GM12878 (cell line): Measurements from ENCODE around the gene ERN1. TPM values are rescaled to one million over a fixed set of nuclear protein-coding genes. Genes with fewer than 3 reads are reported as not detected.

Experiments
- ATAC-seq: fragments of 200-7000 bp; cut with Tn5 transposase; 3 replicates; pipeline ENCODE4 v1.9.1; 2020; ENCODE audit warnings: mild to moderate bottlenecking, moderate library complexity
- BruUV-seq: library from RNA; stranded (reverse); fragments of 400-500 nt; replicated peaks from 2 replicates; lab custom pipeline; 2021; lab: Mats Ljungman, UMichigan
- CTCF ChIA-PET: fragments of 300-600 bp; sonication (Branson Sonifier 250); formaldehyde crosslinking; extraction: SDS; loops from one replicate; lab custom pipeline; 2021; ENCODE audit warnings: inconsistent platforms; lab: Yijun Ruan, JAX
- POLR2A ChIA-PET: fragments of 350-600 bp; formaldehyde crosslinking; extraction: SDS; loops from one replicate; lab custom pipeline; 2021; ENCODE audit warnings: inconsistent platforms; lab: Charles Lee
- RAD21 ChIA-PET: fragments of 300-600 bp; sonication (Branson Sonifier 250); formaldehyde crosslinking; loops from one replicate; lab custom pipeline; 2023; ENCODE audit warnings: antibody characterized with exemption; ENCODE audit not compliant: unreplicated experiment; lab: Charles Lee
- SMC1A ChIA-PET: fragments of 300-600 bp; sonication (Branson Sonifier 250); formaldehyde crosslinking; loops from one replicate; lab custom pipeline; 2023; ENCODE audit not compliant: unreplicated experiment, uncharacterized antibody; lab: Charles Lee
- DNase-seq: peaks from one replicate; pipeline ENCODE4 v3.0.0-alpha.2; 2011; ENCODE audit warnings: low read depth, low spot score
- FAIRE-seq: peaks from 3 replicates; lab custom pipeline; 2011; peaks lifted over from hg19 to GRCh38; lab: Jason Lieb, UNC
- H2AFZ ChIP-seq: 2 replicates; pipeline ENCODE4 v1.6.0; 2011; ENCODE audit warnings: low read depth, low read length, control low read depth; ENCODE audit not compliant: control insufficient read depth
- H3K27ac ChIP-seq: 2 replicates; pipeline ENCODE4 v1.5.1; 2011; ENCODE audit warnings: control low read depth; ENCODE audit not compliant: control insufficient read depth, insufficient read depth
- H3K27me3 ChIP-seq, 2 experiments: replicated peaks in 1 of 2; 2 replicates each; pipeline versions ENCODE4 v1.6.0 to v1.6.1; 2011; ENCODE audit warnings: low read length in 1 of 2; ENCODE audit not compliant: control insufficient read depth in 2 of 2, insufficient read depth in 2 of 2
- H3K36me3 ChIP-seq, 2 experiments: 2 replicates each; pipeline ENCODE4 v1.5.1; 2011; ENCODE audit warnings: low read length in 1 of 2; ENCODE audit not compliant: control insufficient read depth in 2 of 2, insufficient read depth in 2 of 2
- H3K4me1 ChIP-seq: 2 replicates; pipeline ENCODE4 v1.6.1; 2011; ENCODE audit warnings: mild to moderate bottlenecking, low read length, moderate library complexity, mixed read lengths; ENCODE audit not compliant: control insufficient read depth, insufficient read depth
- H3K4me2 ChIP-seq: 2 replicates; pipeline ENCODE4 v1.6.0; 2011; ENCODE audit warnings: control low read depth; ENCODE audit not compliant: control insufficient read depth, insufficient read depth
- H3K4me3 ChIP-seq: fragments of 200-600 bp; sonication (generic); 2 replicates; pipeline ENCODE4 v1.5.1; 2016
- H3K79me2 ChIP-seq: 2 replicates; pipeline ENCODE4 v1.6.0; 2011; ENCODE audit warnings: low read length; ENCODE audit not compliant: control insufficient read depth, insufficient read depth
- H3K9ac ChIP-seq: 2 replicates; pipeline ENCODE4 v1.8.0; 2011; ENCODE audit warnings: low read length, control low read depth, mixed read lengths; ENCODE audit not compliant: control insufficient read depth, insufficient read depth
- H3K9me3 ChIP-seq: replicated peaks from 3 replicates; pipeline ENCODE4 v1.5.1; 2011; ENCODE audit warnings: mild to moderate bottlenecking, low read length; ENCODE audit not compliant: control insufficient read depth, insufficient read depth
- H4K20me1 ChIP-seq: 2 replicates; pipeline ENCODE4 v1.6.0; 2011; ENCODE audit not compliant: control insufficient read depth, insufficient read depth
- ATF2 ChIP-seq: IDR thresholded peaks from 2 replicates; pipeline ENCODE4 v1.6.1; 2012; ENCODE audit warnings: low read length, inconsistent platforms
- ETV6 ChIP-seq, 2 experiments: fragments of 450-650 bp in 1 of 2; IDR thresholded peaks in 1 of 2; conservative IDR thresholded peaks in 1 of 2; 2 replicates each; pipeline ENCODE4 v1.6.1; 2014; ENCODE audit warnings: antibody characterized with exemption in 1 of 2, borderline replicate concordance in 1 of 2, low read depth in 1 of 2, mild to moderate bottlenecking in 1 of 2, moderate library complexity in 1 of 2
- SP1 ChIP-seq: IDR thresholded peaks from one replicate; pipeline ENCODE4 v1.6.1; 2011; ENCODE audit warnings: low read depth, low read length
- WGBS: methylation state at CpG from one replicate; pipeline ENCODE4 v1.1.6; 2016; ENCODE audit warnings: low lambda C conversion rate; ENCODE audit not compliant: insufficient replicate concordance, insufficient coverage; ENCODE audit errors: missing lambda C conversion rate; 5-methylcytosine and 5-hydroxymethylcytosine counted together
- in situ Hi-C: fragments of 300-500 bp; cut with MboI; formaldehyde crosslinking; loops from 9 replicates; pipeline ENCODE4 v1.14.3; 2018; ENCODE audit warnings: mixed read lengths
- intact Hi-C: fragments of 100-400 bp; cut with micrococcal nuclease; formaldehyde crosslinking; loops from one replicate; pipeline ENCODE4 v1.14.2; 2022; ENCODE audit not compliant: unreplicated experiment
- polyA plus RNA-seq, 11 experiments: library from polyadenylated mRNA; depleted of rRNA in 4 of 11; unstranded in 6 of 11; stranded (reverse) in 5 of 11; fragments of >200 nt; fragmentation: Nextera tagmentation in 4 of 11; fragmentation: Illumina TruSeq in 1 of 11; extraction: Ambion mirVana in 4 of 11; extraction: Trizol in 1 of 11; gene quantifications; 1 replicate in 1 of 11; 2 replicates in 10 of 11; pipeline versions ENCODE4 v1.2.1 to v1.2.3, GENCODE V29; 2011 to 2016; ENCODE audit warnings: inconsistent platforms in 2 of 11, missing spikeins in 2 of 11, low read depth in 1 of 11
- total RNA-seq, 4 experiments: library from RNA; depleted of rRNA in 3 of 4; stranded (reverse); fragments of >200 nt in 3 of 4; fragmentation: Illumina TruSeq in 1 of 4; extraction: Trizol in 1 of 4; gene quantifications; 2 replicates each; pipeline versions ENCODE4 v1.2.1 to v1.2.3, GENCODE V29; 2013 to 2021

Gene ERN1
- total and polyA plus RNA-seq, 10 of the 15 experiments (the other 5 are each of a cell fraction or from before 2014, with no cell fraction given), result 2.6 to 19.2 (median 7.6) TPM

GRCh38 chr17:64178011-64178825, 48.3 kb upstream of the ERN1 start:
- DNase-seq, result no peak
- SMC1A ChIA-PET, result interaction anchor here (1.4 to 1.5 kb wide), 2 partner anchors 11 to 18 kb away, joined by 3 to 5 read pairs; no protein-coding TSS in a partner anchor
- FAIRE-seq, result no peak
- intact Hi-C loops, result no loop called here
- in situ Hi-C loops, result no loop called here
- BruUV-seq, result no TSS peak
- no peaks in the 10 kb centered on the region for H3K79me2 ChIP-seq
- TF ChIP-seq ATF2, result no peak
- no peak for TF ChIP-seq SP1
- no peak for TF ChIP-seq ETV6 (conservative IDR thresholded peaks at IDR 0.05 in 1 of 2, IDR thresholded peaks at IDR 0.05 in 1 of 2; ENCODE audit: borderline replicate concordance in 1 of 2, low read depth in 1 of 2)
- TF ChIP-seq, all 136 proteins: peak for 0
- CTCF ChIA-PET, result interaction anchor here (1.3 to 1.7 kb wide), 2 partner anchors 16 to 45 kb away, joined by 5 read pairs; no protein-coding TSS in a partner anchor
- no peak overlapping the region for H3K27ac ChIP-seq
- H3K27me3 ChIP-seq, result no peaks in the 10 kb centered on the region
- H3K36me3 ChIP-seq, result no peaks in the 10 kb centered on the region; a peak in 1 of 4 replicates
- H3K9ac ChIP-seq, result no peak overlapping the region
- no peaks in the 10 kb centered on the region for H3K4me1 ChIP-seq
- RAD21 ChIA-PET, result no interaction called here
- 92% methylated on average over 9 of the region's 9 CpGs for WGBS
- H4K20me1 ChIP-seq, result no peaks in the 10 kb centered on the region
- H3K9me3 ChIP-seq, result no peaks in the 10 kb centered on the region
- no peak overlapping the region for H3K4me2 ChIP-seq
- no peak overlapping the region for H2AFZ ChIP-seq
- POLR2A ChIA-PET, result interaction anchor here (0.8 to 1.4 kb wide), 2 partner anchors 10 to 29 kb away, joined by 3 read pairs; no protein-coding TSS in a partner anchor
- H3K4me3 ChIP-seq, result no peak overlapping the region
- ATAC-seq, result no peak
